Measurements from ENCODE around the gene LCE2A.

The LCE2A gene

GRCh38 chr1:152747831-152748230 is 49.7 kb downstream of the LCE2A start:
- no peak overlapping the region for H3K4me3 ChIP-seq (ENCODE audit: low read length)
- H2AFZ ChIP-seq (ENCODE audit: low read depth, low read length) = no peak overlapping the region
- H3K27me3 ChIP-seq (ENCODE audit: insufficient read depth, low read length) = peaks cover 3% of the 10 kb centered on the region
- no peaks in the 10 kb centered on the region for H3K36me3 ChIP-seq (ENCODE audit: insufficient read depth, low read length)
- H3K9me3 ChIP-seq (ENCODE audit: low read length) = no peaks in the 10 kb centered on the region
- no peaks in the 10 kb centered on the region for H3K4me1 ChIP-seq (ENCODE audit: insufficient read depth, low read length)

Measured in neuron (in vitro differentiated cells).